ENCODE measurements around the gene STUB1.

Gene STUB1

DNA sequence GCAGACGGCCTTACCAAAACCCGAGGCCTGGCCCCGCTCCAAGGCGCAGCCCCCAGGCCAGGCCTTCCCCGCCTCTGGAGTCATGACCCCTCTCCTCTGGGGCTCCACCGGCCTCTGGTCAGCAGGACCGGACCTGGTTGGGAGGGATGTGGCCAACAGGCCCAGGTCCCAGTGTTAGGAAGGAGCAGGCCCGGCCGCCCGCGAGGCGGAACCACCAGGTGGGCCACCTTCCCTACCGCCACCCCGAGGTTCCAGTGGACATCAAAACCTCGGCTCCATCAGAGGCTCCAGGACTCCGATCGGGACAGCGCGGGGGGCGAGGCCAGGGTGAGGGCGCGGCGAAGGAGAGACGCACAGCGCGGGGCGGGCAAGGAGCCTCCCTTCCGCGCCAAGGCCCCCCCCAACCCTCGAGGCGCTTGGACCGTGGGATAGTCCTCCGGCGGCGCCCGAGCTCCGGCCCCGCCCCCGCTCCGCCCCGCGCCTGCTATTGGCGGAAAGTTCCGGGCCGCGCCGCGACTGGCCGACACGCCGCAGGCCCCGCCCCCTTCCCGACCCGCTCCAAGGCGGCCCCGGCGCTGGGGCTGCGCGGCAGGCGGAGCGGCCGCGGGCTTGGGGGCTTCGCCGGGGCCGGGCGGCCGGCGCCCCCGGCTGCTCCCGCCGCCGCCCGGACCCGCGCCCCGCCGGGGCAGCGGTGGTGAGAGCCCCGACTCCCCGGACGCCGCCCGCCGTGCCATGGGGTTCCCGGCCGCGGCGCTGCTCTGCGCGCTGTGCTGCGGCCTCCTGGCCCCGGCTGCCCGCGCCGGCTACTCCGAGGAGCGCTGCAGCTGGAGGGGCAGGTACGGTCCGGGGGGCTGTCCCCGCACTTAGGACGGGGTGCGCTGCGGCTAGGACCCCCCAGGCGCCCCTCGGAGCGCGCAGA lies 34.6 kb downstream of the STUB1 start, which contains the start of gene METRN:
Gene METRN, plus strand, starts transcription at position 561 of the 919 bp plus-strand sequence. Its CDS starts 172 bp downstream, at position 733.
- peak; percentile 95 for DNase-seq

DNA sequence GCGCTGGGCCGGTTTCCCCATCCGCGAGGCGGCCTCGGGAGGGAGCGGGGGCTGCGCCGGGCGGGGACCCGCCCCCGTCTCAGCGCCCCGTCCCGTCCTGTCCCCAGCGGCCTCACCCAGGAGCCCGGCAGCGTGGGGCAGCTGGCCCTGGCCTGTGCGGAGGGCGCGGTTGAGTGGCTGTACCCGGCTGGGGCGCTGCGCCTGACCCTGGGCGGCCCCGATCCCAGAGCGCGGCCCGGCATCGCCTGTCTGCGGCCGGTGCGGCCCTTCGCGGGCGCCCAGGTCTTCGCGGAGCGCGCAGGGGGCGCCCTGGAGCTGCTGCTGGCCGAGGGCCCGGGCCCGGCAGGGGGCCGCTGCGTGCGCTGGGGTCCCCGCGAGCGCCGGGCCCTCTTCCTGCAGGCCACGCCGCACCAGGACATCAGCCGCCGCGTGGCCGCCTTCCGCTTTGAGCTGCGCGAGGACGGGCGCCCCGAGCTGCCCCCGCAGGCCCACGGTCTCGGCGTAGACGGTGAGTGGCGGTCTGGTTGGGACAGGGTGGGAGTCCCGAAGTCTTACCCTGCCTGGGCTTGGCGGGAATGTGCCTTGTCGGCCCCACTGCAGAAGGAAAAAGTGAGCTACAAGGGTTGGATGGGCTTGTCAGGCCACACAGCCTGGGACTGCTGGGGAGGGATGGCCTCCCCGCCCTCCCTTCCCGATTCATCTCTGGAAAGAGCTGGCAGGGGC lies 35.4 kb downstream of the STUB1 start:
- no peak for DNase-seq

DNA sequence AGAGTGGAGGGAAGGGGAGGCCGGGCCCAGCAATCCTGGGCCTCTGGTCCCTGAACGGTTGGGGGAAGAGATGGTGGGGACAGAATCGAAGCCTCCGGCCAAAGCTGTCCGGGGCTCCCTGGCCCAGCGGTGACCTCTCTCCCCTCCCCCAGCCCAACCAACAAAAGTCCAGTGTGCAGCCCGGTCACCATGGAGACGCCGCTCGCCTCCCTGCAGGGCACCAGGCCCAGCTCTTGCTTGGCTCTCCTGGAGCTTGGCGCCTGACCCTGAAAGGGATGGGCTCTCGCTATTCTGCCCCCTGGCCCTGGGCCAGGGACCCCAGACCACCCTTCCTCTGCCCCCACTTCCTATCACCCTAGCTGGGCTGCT lies 36.0 kb downstream of the STUB1 start:
- DNase-seq: peak; percentile 92

DNA sequence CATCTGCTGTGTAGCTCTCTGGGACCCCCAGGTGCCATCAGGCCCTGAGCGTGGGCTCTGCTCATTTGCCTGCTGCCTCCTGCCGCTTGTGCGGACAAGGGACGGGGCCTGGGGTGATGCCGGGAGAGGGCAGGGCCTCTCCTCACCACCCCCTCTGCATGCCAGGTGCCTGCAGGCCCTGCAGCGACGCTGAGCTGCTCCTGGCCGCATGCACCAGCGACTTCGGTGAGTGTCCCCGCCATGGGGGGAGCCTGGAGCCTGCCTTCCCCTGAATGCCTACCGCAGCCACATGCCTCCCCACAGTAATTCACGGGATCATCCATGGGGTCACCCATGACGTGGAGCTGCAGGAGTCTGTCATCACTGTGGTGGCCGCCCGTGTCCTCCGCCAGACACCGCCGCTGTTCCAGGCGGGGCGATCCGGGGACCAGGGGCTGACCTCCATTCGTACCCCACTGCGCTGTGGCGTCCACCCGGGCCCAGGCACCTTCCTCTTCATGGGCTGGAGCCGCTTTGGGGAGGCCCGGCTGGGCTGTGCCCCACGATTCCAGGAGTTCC lies 36.6 kb downstream of the STUB1 start:
- no peak for DNase-seq

DNA sequence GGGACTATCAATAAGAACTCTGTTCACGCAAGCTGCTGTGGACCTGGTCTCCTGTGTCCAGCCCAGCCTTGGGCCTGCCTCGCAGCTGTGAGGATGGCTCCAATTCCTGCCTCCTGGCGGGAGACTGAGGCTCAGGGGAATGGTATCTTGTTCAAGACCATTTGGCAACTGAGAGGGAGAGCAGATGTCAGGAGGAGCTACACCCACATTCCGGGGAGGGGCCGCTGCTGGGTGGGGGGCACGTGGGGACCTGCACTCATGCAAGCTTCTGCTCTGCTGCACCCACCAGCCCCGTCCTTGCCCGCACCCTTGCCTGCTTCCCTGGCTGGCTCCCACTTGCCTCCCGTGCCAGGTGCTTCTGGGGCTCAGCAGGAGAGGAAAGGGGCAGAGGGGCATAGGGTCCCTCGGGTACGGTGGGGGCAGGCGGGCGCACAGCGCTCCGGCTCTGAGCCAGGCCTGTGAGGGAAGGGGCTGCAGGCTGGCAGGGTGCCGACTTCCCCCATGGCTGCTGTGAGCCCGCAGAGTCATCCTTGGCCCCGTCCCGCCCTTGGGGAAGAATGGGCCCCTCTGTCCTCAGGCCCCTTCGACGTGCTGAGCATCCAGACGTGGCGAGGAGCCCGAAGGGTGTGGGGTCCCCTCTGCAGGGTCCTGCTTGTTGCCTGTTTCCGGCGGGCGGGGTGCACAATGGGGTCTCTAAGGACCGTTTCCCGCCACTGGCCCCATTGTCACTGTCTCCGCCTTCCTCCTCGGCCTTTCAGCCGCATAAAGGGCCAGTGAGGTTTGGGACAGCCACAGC lies 37.4 kb downstream of the STUB1 start:
- peak; percentile 25 for DNase-seq

DNA sequence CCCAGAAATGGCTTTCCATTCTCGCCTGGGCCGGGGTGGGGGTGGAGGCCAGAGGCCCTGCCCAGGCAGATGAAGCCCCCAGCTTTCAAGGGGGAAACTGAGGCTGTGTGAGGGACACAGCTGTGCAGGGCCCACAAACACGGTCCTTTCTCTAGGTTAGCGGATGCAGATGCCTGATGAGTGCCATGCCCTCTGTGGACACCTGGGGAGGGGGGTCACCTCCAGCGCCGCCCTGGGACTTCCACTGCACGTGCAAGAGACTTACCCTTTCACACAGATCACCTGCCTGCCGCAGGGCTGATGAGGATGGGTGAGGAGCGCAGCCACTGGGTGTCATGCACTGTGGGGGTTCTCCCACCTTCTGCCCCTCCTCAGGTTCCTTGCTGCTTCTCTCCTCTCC lies 38.2 kb downstream of the STUB1 start:
- no peak for DNase-seq

DNA sequence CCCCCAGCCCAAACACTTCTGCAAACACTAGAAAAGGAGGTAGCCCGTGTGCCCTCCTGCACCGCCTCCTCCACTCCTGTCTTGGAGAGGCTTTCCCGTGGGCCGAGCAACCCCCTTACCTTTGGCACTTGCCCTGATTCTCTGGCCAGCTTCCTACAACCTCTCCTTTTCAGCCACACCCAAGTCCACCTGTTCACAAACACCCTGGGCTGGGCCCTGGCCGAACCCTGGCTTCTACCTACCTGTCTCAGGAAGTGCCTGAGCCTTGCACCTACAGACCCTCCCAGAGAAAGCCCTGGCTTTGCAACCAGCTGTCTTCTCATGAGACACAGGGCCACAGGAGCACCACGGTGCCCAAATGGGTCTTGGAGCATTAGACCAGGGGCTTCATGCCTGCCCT lies 38.7 kb downstream of the STUB1 start:
- no peak for DNase-seq

DNA sequence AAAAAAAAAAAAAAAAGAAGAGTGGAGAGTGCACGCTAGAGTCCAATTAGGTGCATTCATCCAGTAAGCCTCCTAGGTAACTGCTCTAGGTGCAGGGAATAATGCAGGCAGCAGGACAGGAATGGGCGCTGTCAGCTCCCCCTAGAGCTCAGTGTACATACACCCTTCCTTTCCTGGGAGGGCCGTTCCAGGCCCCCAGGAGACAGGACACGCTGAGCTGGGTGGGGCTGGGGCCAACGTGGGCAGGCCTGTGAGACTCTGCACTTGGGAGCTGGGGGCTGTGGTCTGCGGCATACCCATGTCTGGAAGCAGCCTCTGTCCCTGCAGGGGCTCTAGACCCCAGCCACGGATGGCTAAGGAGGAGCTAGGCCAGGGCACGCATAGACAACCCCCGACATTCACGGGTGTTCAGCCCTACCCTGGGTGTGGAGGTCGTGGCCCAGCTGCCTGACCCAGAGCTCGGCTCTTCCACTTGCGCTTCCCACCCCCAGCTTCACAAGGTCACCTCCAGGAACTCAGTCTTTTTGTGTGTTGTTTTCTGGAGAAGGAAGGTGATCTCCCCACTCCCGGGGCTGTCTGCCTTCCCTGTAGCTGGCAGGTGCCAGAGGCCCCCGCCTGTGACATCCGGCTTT lies 39.7 kb downstream of the STUB1 start:
- DNase-seq: no peak

DNA sequence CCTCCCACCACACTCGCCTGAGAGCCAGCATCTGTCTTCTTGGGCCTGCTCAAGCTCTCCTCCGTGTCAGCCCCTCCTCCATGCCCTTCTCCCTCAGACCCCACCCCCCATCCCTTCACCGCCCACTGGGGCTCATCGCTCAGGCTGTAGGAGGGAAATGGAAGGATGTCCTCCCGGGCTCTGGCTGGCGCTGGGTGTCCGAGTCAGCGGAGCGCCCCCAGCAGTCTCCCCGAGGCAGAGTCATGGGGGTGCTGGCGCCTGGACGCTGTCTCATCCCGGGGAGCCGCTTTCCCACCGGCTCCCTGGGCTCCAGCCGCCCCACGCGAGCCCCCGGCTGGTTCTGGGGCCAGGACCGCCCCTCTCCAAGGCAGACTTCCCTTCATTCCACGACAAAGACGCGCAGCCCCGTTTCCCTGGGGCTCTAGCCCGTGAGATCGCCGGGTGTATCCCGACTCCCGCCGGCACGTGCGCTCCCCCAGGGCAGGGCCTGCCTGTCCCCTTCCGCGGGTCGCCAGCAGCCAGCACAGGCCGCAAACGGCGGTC lies 40.3 kb downstream of the STUB1 start:
- DNase-seq: peak; percentile 94

DNA sequence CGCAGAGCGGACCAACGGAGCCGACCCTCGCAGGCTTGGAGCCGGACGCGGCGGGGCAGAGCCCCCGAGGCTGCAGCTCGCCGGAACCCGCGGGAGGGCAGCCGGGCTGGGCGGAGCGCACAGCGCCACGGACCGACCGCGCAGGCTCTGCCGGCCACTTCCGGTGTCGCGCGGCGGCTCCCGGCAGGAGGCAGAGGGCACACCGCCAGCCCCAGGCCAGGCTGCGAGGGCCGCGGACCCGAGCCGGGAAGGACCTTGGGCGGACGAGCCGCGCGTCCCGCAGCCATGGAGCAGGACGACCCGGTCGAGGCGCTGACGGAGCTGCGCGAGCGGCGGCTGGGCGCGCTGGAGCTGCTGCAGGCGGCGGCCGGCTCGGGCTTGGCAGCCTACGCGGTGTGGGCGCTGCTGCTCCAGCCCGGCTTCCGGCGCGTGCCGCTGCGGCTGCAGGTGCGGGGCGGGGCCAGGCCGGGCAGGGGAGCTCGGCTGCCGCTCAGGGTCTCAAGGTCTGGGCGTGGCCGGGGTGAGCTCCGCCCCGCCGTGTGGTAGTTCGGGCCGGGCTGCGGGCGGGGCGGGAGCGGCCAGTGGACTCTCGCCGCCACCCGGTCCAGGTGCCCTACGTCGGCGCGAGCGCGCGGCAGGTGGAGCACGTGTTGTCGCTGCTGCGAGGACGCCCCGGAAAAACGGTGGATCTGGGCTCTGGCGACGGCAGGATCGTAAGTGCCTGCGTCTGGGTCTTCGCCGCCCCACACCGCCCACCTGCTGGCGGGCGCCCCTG lies 41.0 kb downstream of the STUB1 start, which contains the start of gene ANTKMT:
Gene ANTKMT, plus strand, starts transcription at position 157 of the 775 bp plus-strand sequence. Its CDS starts 129 bp downstream, at position 286.
- peak; percentile 90 for DNase-seq

DNA sequence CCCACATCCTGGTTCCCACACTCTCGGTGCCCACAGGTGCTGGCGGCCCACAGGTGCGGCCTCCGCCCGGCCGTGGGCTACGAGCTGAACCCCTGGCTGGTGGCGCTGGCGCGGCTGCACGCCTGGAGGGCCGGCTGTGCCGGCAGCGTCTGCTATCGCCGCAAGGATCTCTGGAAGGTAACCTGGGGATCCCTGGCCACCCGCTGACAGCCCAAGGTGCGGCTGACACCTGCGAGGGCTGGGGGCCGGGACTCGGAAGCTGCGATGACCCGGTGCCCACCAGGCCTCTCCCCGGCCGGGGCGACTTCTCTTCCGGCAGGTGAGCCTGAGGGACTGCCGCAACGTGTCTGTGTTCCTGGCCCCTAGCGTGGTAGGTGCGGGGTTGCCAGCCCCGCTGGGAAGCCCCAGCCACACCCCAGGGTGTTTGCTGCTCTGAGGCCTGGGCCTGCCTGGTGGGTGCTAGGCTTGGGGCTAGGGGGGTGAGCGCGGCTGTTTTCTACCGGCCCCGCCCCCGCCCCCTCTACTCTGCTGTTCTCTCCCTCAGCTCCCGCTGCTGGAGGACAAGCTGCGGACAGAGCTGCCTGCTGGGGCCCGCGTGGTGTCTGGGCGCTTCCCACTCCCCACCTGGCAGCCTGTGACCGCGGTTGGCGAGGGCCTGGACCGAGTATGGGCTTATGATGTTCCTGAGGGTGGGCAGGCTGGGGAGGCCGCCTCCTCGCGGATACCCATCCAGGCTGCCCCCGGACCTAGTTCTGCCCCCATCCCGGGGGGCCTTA lies 41.7 kb downstream of the STUB1 start:
- DNase-seq: peak; percentile 4

DNA sequence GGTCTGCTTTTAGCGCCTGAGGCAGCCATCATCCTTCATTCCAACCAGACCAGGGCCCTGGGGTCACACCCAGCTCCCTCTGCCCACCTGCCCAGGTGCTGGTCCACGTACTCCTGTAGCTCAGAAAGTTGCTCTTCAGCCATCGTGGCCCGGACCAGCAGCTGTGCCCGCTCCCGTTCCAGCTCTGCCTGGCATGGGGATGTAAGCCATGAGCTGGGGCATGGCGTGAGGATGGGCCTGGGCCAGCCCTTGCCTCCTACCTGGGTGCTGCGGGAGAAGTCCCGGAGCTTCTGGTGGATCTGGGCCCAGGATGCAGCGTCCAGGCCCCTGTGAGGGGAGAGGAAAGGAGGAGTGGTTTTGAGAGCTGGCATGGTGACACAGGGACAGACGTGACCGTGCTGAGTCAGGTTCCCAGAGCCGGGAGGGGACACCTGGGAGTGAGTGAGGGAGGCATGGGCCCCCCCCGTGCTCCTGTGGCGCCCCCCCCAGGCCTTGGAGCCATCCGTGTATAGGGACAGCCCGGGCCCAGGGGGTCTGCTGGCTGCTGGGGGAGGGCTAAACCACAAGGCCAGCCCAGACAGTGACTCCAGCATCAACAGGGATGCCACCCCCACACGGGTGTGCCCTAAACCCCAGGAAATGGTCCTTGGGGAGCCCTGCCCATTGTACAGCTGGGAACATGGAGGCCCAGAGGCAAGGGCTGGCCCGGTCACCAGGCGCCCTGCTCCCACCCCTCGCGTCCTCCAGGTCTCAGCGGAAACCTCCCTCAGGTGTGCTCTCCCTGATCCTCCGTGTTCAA lies 42.8 kb downstream of the STUB1 start:
- DNase-seq: peak; percentile 1

DNA sequence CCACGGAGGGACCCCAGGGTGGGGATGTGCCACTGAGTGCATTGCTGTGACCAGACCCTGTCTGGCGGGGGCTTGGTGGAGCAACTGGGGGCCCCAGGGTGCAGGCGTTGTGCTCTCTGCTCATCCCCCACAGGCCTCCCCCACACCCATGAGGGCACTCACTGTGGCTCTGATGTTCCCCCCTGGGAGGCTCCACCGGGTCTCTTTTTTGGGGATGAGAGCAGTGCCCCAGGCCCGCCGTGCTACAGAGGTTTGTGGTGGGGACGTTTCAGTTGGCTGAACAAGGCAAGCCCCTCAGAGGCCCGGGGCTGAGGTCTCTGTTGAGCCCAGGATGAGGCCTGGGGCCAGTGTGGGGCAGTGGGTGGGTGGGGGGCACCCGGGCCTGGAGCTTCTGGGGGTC lies 43.5 kb downstream of the STUB1 start:
- DNase-seq: no peak

DNA sequence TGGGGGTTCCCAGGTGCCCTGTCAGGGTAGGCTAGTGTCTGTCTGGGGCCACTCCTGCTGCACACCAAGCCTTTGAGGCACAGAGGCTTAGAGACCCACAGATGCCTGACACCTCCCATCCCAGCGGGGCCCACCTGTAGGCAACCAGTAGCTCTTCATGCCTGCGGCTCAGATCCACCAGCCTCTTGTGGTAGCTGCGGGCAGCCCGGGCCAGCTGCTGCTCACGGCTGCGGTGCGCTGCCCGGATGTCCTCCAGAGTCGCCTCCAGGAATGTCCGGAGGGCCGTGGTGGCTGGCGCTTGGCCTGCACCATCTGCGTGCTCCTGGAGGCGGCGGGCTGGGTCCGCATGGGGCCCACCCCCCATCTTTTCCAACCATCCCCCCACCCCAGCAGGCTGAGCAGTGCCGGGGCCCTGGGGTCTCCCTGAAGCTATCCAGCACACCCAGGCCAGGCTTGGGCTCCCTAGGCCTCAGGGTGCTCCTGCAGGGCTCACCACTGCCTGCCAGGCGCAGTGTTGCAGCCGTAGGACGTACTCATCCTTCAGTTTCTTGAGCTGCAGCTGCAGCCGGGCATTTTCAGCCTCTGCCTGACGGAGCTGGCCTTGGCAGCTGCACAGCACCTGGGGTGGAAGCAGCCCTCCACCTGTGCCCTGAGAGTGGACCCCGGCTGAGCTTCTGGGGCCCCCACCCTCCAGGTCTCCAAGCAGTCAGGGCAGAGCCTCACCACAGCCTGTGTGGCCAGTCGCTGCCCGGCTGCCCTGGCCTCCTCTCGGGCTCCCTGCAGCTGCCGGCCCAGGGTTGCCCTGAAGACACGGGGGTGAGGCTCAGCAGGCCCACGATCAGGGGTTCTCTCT lies 44.2 kb downstream of the STUB1 start:
- DNase-seq: peak; percentile 1

DNA sequence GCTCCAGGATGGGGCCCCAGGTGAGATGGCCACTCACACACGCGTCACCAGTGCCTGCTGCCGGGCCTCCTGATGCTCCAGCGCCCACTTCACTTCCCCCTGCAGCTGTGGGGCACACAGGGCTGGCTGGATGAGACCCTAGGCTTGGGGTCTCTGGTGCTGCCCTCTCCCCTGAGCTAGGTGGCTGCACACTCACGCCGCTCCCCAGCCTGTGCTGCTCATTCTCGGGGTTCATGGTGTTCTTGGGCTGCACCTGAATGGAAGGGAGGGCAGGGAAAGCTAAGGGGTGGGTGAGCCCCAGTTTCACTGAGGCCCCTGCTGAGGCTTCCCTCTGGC lies 44.8 kb downstream of the STUB1 start:
- DNase-seq: no peak

DNA sequence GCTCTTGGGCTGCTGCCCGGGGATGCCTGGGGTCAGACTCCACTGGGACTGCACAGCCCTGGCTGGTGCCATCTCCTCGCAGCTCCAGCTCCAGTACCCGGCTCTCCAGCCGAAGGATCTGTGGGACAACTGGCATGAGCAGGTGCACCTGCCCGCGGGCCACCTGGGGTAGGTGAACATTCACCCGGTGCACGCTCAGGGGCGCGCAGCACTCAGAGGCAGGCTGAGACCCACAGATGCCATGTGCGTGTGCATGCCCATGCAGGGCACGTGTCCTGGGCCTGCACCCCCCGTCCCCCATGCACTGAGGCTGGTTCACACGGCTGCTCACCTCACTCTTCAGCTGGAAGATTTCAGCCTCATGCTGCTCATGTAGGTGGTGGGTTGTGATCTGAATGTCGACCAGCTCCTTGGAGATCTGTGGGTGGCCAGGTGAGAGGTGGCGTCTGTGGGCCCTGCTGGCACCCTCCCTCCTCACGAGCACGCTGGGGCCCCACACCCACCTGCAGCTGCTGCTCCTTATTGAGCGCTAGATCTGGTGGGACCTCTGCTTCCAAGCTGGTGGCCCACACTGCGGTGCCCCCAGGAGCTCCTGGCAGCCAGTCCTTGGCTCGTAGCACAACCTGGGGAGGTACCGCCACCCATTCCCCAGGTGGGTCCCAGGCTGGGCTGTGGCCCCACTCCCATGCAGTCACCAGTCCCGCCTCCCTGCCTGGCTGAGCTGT lies 45.4 kb downstream of the STUB1 start:
- DNase-seq: no peak

DNA sequence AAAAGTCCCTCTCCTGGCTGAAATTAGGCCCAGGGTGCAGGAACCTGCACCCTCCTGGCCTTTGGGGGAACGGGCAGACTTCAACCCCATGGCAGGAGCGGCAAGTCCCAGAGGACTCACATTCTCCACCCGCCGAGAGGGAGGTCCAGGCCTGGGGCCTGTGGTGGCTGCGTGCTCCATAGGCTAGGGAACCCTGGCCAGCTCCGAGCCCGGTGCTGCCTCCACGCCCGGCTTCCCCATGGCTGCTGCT lies 45.9 kb downstream of the STUB1 start:
- DNase-seq: no peak

Data from eye (tissue), 1 donor.